Spleen (tissue), 7 donors: Measurements from ENCODE around the gene B3GNT9.

Experiments used
- CTCF ChIP-seq, 11 experiments: fragments of 200-600 bp in 7 of 11; fragments of 450-650 bp in 4 of 11; sonication (generic) in 4 of 11; IDR thresholded peaks in 8 of 11; conservative IDR thresholded peaks in 3 of 11; 1 replicate in 7 of 11; 2 replicates in 4 of 11; pipeline versions ENCODE4 v1.4.0 to v1.8.0; 2016 to 2021; ENCODE audit warnings: antibody characterized with exemption in 11 of 11, inconsistent platforms in 4 of 11, mild to moderate bottlenecking in 1 of 11
- POLR2A ChIP-seq, 3 donors: fragments of 450-650 bp; IDR thresholded peaks; one replicate each; pipeline ENCODE4 v1.5.1; 2017; ENCODE audit warnings: antibody characterized with exemption in 3 of 3, mild to moderate bottlenecking in 1 of 3
- POLR2AphosphoS5 ChIP-seq, 3 donors: sonication (generic); formaldehyde crosslinking; IDR thresholded peaks; one replicate each; pipeline ENCODE4 v1.5.1; 2017; ENCODE audit warnings: antibody characterized with exemption in 3 of 3
- donor health status: DM: no; HTN: no; CAD: no; lungs with moderate emphysema.
- donor health status: DM: no; HTN: no; CAD: no.
- donor health status: DM: no; HTN: no; CAD: no.

GRCh38 chr16:67177743-67178699 is 27.2 kb upstream of the B3GNT9 start:
- TF ChIP-seq POLR2AphosphoS5 (IDR thresholded peaks at IDR 0.05) = peak; percentile 49 to 72 (median 68)
- TF ChIP-seq POLR2A (IDR thresholded peaks at IDR 0.05) = no peak
- TF ChIP-seq CTCF (IDR thresholded peaks at IDR 0.05 in 8 of 11, conservative IDR thresholded peaks at IDR 0.05 in 3 of 11) = peak in 3 of 11 experiments; percentile 9 to 43 (median 23)
